DMS 273 (cell line): ENCODE measurements around the gene PIGT.
A peak's percentile ranks its signal among the peaks of the same experiment; 100 is the strongest.

Experiments
- DNase-seq: peaks from one replicate; lab custom pipeline; 2025; ENCODE audit not compliant: unreplicated experiment; lab: John Stamatoyannopoulos, UW

The PIGT gene

GRCh38 chr20:45415822-45416637 lies at the start of gene PIGT:
PIGT (plus strand) TSS chr20:45416141; CDS start chr20:45416157, 16 bp downstream.
- peak; percentile 92 for DNase-seq

DNA sequence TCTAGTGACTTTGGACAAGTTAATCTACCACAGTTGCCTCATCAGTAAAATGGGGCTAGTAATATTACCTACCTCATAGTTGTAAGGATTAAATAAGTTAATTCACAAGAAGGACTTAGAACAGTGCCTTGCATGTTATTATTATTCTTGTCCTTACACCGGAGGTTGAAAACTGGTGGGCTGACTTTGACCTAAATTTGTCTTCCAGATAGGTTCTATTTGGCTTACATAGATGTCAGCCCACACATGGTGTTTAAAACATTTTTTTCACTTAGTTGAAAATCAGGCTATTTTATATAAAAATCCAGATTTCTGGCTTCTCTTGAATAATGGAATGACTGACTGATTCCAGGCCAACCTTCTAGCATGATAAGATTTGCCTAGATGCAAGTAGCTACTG lies 49.7 kb upstream of the PIGT start:
- DNase-seq: no peak

- DNase-seq: no peak
Measured at GRCh38 chr20:45366631-45367030, 49.3 kb upstream of the PIGT start.

GRCh38 chr20:45367126-45367525 lies 48.8 kb upstream of the PIGT start:
- DNase-seq: no peak

DNA sequence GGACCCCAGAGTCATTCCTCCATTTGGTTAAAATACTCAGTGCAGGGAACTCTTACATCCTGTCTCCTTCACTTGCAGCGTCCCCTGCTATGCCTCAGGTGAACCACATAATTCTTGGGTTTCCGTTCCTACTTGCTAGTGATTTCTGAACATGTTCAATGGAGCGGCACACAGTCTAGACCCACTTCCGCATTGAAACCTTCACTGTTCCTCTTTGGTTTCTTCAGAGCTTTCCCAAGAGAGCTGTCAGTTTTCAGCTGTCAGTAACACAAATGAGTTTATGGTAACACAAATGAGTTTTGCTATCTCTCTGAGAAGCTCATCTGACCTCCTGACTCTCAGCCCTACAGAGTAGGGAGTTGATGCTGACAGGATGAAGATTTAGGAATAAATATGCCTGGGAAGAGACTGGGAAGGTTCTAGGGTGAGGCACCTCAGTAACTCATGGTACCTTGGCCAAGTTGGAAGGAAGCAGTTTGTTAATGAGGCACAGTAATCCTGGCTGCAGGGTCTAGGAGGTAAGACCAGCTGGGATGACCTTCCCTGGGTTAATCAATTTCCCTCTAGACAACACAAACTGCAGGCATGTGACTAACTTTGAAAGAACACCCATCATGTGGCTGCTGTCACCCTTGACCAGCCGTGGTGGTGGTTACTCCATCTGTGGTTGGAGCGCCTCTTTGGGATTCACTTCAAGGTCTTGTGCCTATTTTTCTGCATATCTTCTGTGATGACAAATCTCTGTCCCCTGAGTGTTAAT lies 47.5 kb upstream of the PIGT start:
- no peak for DNase-seq

DNA sequence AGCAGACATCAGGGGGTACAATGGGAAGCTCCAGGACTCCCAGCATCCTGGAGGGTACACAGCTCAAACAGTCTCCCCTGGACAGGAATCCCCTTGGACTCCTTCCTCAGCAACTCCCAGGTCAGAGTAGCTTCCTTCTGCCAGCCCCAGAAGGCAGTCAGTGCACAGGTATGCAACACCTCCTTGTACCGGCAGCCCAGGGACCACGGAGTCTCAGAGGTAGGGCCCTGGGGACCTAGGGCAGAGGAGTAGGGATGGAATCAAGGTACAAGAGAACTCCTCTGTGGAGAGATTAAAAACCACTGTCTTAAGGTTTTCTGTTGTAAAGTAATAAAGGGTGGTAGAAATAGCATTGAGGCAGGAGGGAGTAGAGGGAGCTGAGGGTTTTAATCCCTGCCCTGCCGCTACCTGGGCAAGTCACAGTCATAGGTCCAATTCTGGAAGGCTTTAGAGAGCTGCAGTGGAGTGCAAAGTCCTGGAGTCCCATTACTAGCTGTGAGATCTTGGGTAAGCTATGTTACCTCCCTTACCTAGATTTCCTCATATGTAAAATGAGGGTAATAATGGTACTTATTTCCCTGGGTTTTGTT lies 45.3 kb upstream of the PIGT start:
- DNase-seq: no peak

DNA sequence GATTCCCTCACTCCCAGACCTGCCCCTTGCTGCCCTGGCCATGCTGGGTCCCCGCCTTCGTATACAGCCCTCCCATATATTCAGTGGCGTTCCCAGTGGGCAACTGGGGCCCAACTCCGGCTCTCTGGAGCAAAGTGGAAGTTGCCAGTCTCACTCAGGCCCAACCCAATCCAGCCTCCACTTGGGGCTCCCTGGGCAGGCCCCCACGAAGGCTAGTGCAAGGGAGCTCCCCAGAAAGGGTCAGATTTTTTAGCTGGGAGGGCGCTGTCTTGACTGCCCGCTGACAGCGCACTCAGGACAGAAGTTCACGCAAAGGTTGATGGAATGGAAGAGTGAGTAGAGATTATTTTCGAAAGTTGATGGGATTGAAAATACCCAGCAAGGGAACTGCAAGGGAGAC lies 43.7 kb upstream of the PIGT start:
- DNase-seq: no peak

DNA sequence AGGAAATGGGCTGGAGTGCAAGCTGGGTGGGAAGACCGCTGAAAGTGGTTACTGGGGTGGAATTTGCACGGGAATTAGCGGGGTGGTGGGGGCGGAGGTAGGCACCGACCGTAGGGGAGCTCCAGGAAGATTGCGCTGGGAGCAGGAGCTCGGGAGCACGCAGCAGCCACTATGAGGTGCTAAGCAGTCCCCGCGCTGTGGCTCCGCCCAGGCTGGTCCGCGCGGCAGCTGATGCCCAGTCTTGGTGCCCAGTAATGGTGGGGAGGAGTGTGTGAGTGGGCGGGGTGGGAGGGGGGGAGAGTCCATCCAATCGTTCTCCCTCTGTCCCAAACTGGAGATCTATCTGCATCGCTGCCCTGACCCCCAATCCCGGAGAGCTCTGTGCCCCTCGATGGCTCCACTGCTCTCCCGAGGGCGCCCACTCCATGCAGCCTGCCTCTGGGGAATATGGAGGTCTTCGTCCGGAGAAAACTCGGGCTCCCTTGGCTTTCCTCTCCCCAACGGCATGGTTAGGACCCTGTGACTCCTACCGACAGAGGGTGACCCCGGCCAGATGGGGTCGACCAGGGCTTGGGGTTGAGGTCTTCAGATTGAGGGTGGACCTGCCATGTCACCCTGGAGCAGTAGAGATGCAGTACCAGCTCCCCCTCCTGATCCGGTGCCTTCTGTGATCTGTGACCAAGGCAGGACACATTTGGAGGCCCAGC lies 43.1 kb upstream of the PIGT start:
- no peak for DNase-seq

DNA sequence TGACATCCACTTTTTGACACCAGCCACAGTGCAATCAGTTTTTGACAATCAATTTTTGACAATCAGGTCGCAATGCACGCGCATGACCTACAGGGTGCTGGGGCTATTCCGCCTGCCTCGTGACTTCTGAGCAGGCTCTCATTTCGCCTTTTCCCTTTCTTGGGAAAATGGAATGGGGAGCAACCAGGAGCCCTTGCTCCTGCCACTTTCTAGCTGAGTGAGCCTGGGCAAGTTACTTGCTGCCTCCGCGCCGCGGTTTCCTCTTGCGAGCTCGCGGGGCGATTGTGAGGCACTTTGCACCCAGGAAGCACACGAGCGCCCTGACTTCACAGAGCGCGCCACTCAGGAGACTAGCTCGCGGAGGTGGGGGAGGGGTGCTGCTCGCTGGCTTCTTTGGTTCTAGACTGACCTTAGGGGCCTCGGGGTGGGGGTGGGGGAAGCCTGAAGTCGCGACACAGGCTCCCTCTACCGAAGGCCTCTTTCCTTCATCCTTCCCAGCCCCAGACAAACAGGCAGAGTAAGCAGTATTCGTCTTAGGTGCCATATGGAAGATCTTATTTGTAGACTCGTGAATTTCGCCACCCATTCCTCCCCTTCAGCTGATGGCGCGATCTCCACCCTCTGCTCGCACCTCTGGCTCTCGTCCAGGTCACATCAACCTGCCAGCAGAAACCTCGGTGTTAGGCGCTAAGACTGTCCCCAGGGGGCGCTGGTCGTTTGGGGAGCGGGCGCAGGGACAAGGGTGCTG lies 42.4 kb upstream of the PIGT start:
- peak; percentile 89 for DNase-seq

GRCh38 chr20:45374101-45374467 lies 41.9 kb upstream of the PIGT start:
- no peak for DNase-seq

DNA sequence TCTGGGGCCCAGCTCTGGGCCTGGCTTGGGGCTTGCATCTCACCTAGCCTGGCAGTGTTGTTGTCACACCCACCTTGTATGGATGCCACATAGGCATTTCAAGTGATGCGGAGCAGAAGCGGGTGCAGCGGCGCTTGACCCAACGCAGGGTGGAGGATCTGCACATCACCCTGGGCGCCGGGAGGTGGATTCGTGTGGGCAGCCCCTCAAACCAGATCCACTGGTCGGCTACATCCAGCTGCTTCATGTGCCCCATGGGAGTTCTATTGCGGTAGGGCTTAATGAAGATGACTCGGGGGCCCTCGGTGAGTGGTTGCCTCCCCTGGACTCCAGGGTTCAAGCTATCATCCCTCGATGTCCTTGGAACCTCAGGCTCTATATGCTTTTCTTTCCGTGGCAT lies 41.0 kb upstream of the PIGT start:
- no peak for DNase-seq

DNA sequence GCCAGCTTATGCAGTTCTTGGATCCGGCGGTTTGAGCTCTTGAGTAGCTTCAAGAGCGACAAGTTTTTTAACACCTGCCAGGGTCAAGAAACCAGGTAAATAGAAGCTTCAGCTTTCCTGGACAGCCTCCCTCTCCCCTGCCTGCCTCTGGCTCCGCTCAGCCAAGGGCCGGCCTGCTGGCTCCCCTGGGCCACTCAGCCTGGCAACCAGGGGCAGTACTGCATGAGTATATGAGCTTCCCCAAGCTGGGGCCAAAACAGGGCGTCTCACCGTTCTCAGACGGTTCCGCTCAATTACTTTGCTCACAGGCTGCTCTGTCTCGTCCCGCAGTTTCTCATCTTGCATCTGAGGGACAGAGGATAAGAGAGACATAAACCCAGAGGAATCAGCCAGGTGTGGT lies 38.7 kb upstream of the PIGT start:
- DNase-seq: no peak

DNA sequence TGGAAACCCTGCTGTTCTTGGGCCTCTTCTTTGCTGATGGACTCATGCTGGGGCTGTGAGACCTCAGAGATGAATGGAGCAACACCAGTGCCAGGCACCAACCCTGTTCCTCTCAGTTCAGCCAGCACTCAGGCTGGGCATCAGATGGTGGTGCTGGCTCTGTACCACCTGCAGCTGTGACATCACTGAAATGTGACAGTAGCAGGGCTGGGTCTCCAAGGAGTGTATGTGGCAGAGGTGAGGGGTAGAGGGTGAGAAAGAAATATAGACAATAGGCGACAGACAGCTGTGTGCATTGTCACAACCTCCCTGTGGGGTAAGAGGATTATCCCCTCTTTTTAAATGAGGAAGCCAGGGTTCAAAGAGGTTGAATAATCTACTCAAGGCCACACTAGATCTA lies 37.8 kb upstream of the PIGT start, which contains the start of gene TP53TG5:
Gene TP53TG5 (minus strand): TSS at position 135 of the 400 bp plus-strand sequence. CDS start 89 bp downstream, at position 46.
- no peak for DNase-seq

GRCh38 chr20:45387274-45387673 lies 28.7 kb upstream of the PIGT start:
- no peak for DNase-seq

- no peak for DNase-seq
Measured at GRCh38 chr20:45390931-45391330, 25.0 kb upstream of the PIGT start.

- DNase-seq: no peak
Measured at GRCh38 chr20:45391559-45391958, 24.4 kb upstream of the PIGT start.

GRCh38 chr20:45392733-45393132 lies 23.2 kb upstream of the PIGT start:
- DNase-seq: peak; percentile 9

GRCh38 chr20:45394221-45395113 lies 21.5 kb upstream of the PIGT start:
- no peak for DNase-seq

- no peak for DNase-seq
Measured at GRCh38 chr20:45395114-45395415, 20.9 kb upstream of the PIGT start.

DNA sequence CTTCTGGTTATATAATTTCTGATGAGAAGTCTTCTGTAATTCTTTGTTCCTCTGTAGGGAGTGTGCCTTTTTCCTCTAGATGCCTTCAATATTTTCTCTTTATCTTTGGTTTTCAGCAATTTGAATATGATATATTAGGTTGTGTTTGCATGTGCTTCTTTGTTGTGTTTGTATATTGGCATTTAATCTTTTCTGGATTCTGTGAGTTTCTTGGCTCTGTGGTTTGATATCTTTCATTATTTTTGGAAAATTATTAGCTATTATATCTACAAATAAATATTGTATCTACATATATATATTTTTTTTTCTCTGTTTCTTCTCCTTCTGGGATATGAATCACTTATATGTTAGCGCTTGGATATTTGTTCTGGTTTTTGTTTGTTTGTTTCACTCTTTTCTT lies 16.9 kb upstream of the PIGT start:
- no peak for DNase-seq
